SH-SY5Y (cell line): ENCODE results near the gene CRYBG2.

Experiments
- GATA2 ChIP-seq: IDR thresholded peaks from 2 replicates; pipeline ENCODE4 v1.6.1; 2011; ENCODE audit warnings: mild to moderate bottlenecking, low read depth, low read length
- GATA3 ChIP-seq: IDR thresholded peaks from 2 replicates; pipeline ENCODE4 v1.6.1; 2011; ENCODE audit warnings: low read depth, mild to moderate bottlenecking, low read length, moderate library complexity

The CRYBG2 gene

GRCh38 chr1:26353976-26354820 is at the start of gene CRYBG2:
Gene CRYBG2, minus strand, starts transcription at chr1:26354130. Its CDS starts 7,473 bp downstream, at chr1:26346657.
- TF ChIP-seq GATA2: no peak
- TF ChIP-seq GATA3: no peak

DNA sequence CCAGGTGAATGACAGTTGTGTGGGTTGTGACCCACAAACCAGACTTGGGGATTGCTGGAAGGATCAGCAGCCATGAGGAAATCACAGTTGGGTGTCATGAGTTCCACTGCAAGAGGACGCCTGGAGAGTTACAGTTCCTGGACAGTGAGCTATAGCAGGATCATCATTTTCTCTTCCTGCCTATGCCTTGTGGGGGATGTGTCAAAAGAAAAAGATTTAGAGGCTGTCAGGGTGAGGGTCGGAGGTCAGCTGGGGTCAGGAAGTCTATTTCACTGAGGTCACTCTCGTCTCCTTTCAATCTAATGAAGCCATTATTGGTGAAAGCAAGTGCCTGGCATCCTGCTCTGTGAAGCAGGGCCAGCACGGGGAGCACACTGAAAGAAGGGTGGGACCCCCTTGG is 49.7 kb upstream of the CRYBG2 start:
- TF ChIP-seq GATA3: no peak
- no peak for TF ChIP-seq GATA2

DNA sequence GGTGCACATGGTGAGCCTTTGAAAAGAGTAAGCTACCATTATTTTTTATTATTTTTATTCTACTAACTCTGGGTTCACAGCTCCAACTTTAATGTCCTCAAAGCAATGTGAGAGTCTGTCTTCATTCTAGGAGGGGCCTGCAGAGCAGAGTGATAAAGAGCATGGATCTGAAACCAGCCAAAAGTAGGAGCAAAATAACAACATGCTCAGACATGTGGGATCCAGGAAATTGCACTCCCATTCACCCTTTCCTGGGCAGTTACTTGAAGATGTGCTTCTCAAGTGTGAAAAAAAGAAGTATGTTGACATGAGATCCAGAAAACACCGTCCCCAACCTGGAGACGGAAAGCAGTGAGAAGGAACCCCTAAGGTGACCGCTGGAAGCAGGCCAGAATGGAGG is 48.0 kb upstream of the CRYBG2 start:
- no peak for TF ChIP-seq GATA2
- TF ChIP-seq GATA3: no peak

DNA sequence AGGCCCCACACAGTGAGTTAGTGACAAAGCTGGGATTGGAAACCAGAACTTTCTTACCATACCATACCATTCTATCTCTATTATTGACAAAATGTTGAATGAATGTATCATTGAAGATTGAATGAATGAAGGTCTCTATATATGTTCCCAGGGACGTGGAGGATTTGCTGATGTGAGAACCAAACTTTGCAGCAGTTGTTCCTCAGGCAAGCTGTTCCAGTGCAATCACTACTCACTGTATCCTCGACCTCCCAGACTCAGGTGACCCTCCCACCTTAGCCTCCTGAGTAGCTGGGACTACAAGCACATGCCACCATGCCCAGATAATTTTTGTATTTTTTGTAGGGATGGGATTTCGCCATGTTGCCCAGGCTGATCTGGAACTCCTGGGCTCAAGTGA is 45.1 kb upstream of the CRYBG2 start:
- TF ChIP-seq GATA3 (no peak), GATA2 (no peak)

- TF ChIP-seq GATA3 (no peak), GATA2 (no peak)
These were observed 41.8 kb upstream of the CRYBG2 start for GRCh38 chr1:26395754-26396153.

DNA sequence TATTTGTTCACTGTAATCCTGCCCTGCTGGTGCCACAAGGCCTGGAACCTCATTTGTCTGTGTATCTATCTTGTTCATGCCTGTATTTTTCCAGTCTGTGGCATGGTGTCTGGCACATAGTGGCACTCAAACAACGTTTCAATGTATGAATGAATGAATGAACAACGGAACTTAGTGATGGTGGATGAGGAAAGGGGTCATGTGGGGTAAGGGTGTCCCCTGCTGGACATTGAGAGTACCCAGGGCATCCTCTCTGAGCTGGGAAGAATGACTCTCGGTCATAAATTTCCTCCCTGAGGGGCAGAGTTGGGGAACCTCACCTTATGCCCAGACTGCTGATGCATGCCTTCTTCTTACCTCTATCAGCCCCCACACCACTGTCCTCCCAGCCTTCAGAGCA is 37.5 kb upstream of the CRYBG2 start:
- TF ChIP-seq GATA2 (no peak), GATA3 (no peak)

DNA sequence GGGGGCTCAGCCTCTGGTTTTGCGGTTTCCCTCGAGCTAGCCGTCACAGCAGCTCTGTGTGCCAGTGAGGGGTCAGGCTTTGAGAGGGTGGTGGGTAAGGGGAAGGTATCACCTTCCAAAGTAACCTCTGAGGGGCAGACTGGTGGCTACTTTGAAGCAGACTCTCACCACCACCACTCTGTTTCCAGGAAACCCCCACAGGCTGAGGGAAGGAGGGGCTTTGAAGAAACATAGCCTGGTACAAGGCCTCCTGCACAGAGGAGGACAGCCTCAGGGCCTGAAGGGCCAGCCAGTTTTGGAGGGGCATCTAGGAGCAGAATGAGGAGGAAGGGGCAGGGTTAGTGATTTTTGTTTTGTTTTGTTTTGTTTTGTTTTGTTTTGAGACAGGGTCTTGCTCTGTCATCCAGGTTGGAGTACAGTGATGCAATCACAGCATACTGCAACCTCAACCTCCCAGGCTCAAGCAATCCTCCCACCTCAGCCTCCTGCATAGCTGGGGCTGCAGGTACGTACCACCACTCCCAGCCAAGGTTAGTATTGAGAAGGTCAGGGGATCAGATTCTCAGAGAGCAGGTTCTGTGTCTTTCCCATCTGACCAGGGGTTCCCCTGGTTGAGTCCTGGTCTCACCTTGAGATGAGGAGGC is 35.8 kb upstream of the CRYBG2 start:
- TF ChIP-seq GATA3 (no peak), GATA2 (no peak)

GRCh38 chr1:26388791-26389445 is 35.0 kb upstream of the CRYBG2 start:
- TF ChIP-seq GATA3 (no peak), GATA2 (no peak)

- no peak for TF ChIP-seq GATA2
- TF ChIP-seq GATA3: no peak
These were observed 33.5 kb upstream of the CRYBG2 start for GRCh38 chr1:26387447-26387846.

GRCh38 chr1:26384076-26384475 is 30.1 kb upstream of the CRYBG2 start:
- TF ChIP-seq GATA3 (no peak), GATA2 (no peak)

GRCh38 chr1:26378879-26379251 is 24.9 kb upstream of the CRYBG2 start:
- no peak for TF ChIP-seq GATA2
- no peak for TF ChIP-seq GATA3

DNA sequence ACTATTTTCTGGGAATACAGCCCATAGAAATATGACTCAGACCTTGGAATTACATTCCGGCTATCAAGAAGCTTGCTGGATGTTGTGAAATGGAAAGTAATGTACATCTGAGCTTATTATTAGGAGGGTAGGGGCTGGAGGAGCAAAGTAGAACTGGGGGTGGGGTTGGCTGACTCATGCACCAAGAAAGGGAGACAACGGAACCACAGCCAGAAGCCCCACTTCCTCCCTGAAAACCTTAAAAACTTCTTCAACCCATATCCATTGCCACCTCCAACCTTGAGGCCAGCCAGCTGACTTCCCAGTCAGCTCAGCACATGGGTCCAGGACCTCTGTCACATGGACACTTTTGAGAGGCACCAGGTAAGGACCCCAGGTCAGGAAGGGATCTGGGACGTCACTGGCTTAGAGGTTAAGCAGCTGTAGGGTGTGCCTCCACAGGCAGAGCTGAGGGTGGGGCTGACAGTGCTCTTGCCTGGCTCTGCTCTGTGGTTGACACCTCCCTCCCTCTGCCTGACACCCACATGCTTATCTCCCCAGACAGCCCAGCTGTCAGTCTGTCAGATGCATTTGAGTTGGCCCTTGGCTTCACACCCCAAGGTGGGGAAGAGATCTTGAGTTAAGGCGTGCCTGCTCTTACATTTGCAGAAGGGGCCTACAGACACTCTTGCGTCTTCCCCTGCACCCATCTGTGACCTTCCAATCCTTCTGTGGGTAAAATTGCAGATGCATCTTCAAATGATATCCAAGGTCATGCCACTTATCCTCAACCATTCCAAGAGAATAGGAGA is 24.4 kb upstream of the CRYBG2 start:
- no peak for TF ChIP-seq GATA2
- no peak for TF ChIP-seq GATA3

GRCh38 chr1:26376050-26376449 is 22.1 kb upstream of the CRYBG2 start:
- TF ChIP-seq GATA3 (no peak), GATA2 (no peak)

DNA sequence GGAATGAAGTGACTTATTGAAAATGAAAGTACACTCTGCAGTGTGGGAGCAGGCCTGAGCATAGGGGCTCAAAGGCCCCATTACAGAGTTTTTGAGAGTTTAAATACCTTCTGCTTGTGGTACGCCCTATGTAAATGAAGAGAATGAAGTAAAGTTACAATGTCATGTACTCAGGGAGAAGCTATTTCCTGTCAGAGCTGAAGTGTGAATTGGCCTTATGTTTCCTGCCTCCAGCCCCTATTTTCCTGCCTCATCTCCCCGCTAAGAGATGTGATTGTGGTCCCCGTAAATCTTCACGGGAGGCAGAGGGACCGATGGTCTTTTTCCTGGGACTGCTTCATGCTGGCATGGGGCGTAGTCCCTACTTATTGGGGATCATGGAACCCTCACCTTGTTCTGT is 21.2 kb upstream of the CRYBG2 start:
- TF ChIP-seq GATA3 (no peak), GATA2 (no peak)
